ENCODE data around the gene GJC2. TPM values are rescaled to one million over a fixed set of nuclear protein-coding genes. Genes with fewer than 3 reads are reported as not detected.

The GJC2 gene
- total RNA-seq, 1 experiment from 2014 or later = 1.2 TPM

GRCh38 chr1:228131766-228132165 is 18.0 kb upstream of the GJC2 start:
- no TSS peak for BruUV-seq (replicated peaks)
- Histone ChIP-seq H3K36me3 (ENCODE audit: low read depth, low read length) (no peaks in the 10 kb centered on the region), H3K4me2 (ENCODE audit: low read length) (peak overlapping the region; percentile 82), H3K79me2 (ENCODE audit: low read length) (no peaks in the 10 kb centered on the region), H2AFZ (ENCODE audit: low read length) (peak overlapping the region; percentile 8), H3K9ac (ENCODE audit: low read length) (0 out of 2 replicates have a peak overlapping the region, but pooled peaks have one; percentile 5), H3K4me3 (ENCODE audit: low read length) (peak overlapping the region; percentile 65), H3K4me1 (ENCODE audit: insufficient read depth, low read length) (peaks cover 12% of the 10 kb centered on the region), H3K27ac (ENCODE audit: low read length) (peak overlapping the region; percentile 54), H3K9me2 (replicated peaks; ENCODE audit: low read length) (no peaks in the 10 kb centered on the region), H3F3A (ENCODE audit: low read length, unreplicated experiment) (peaks cover 5% of the 10 kb centered on the region), H3K27me3 (ENCODE audit: low read length) (no peaks in the 10 kb centered on the region), H4K20me1 (ENCODE audit: low read length) (no peaks in the 10 kb centered on the region), H3K9me3 (ENCODE audit: low read length) (no peaks in the 10 kb centered on the region)
- POLR2A ChIA-PET (ENCODE audit: unreplicated experiment) = no interaction called here
- DNase-seq (peak; percentile 58), ATAC-seq (no peak)
- intact Hi-C loops (cut with micrococcal nuclease) = loop anchor here (1.0 kb wide), 6 partner anchors 8 to 384 kb away; no protein-coding TSS in a partner anchor
- TF ChIP-seq EZH2 (IDR thresholded peaks at IDR 0.05; ENCODE audit: low read length, unreplicated experiment) (no peak), CTCF (conservative IDR thresholded peaks at IDR 0.05; ENCODE audit: low read depth, low read length) (no peak), EZH2phosphoT487 (IDR thresholded peaks at IDR 0.05; ENCODE audit: borderline replicate concordance, low read length) (no peak)
- CTCF ChIA-PET = interaction anchor here (1.6 to 1.9 kb wide), 2 partner anchors 35 to 132 kb away, joined by 16 to 29 read pairs; partner anchors contain the start of gene IBA57

GRCh38 chr1:228134591-228134990 is 15.1 kb upstream of the GJC2 start:
- intact Hi-C loops (cut with micrococcal nuclease) = no loop called here
- Histone ChIP-seq H3K27me3 (ENCODE audit: low read length) (no peaks in the 10 kb centered on the region), H3K9ac (ENCODE audit: low read length) (no peak overlapping the region), H3K79me2 (ENCODE audit: low read length) (no peaks in the 10 kb centered on the region), H3F3A (ENCODE audit: low read length, unreplicated experiment) (peaks cover 5% of the 10 kb centered on the region), H3K27ac (ENCODE audit: low read length) (no peak overlapping the region), H3K4me3 (ENCODE audit: low read length) (no peak overlapping the region), H3K9me2 (replicated peaks; ENCODE audit: low read length) (no peaks in the 10 kb centered on the region), H4K20me1 (ENCODE audit: low read length) (no peaks in the 10 kb centered on the region), H3K9me3 (ENCODE audit: low read length) (no peaks in the 10 kb centered on the region), H2AFZ (ENCODE audit: low read length) (no peak overlapping the region), H3K4me2 (ENCODE audit: low read length) (no peak overlapping the region), H3K4me1 (ENCODE audit: insufficient read depth, low read length) (peaks cover 12% of the 10 kb centered on the region), H3K36me3 (ENCODE audit: low read depth, low read length) (no peaks in the 10 kb centered on the region)
- POLR2A ChIA-PET (ENCODE audit: unreplicated experiment) = no interaction called here
- CTCF ChIA-PET = no interaction called here
- ATAC-seq (no peak), DNase-seq (no peak)
- TF ChIP-seq EZH2 (IDR thresholded peaks at IDR 0.05; ENCODE audit: low read length, unreplicated experiment) = no peak
- TF ChIP-seq EZH2phosphoT487 (IDR thresholded peaks at IDR 0.05; ENCODE audit: borderline replicate concordance, low read length) = no peak
- no peak for TF ChIP-seq CTCF (conservative IDR thresholded peaks at IDR 0.05; ENCODE audit: low read depth, low read length)
- BruUV-seq (replicated peaks) = no TSS peak

GRCh38 chr1:228136901-228137300 is 12.8 kb upstream of the GJC2 start:
- Histone ChIP-seq H3K4me1 (ENCODE audit: insufficient read depth, low read length) (peaks cover 11% of the 10 kb centered on the region), H3K79me2 (ENCODE audit: low read length) (peaks cover 18% of the 10 kb centered on the region), H3K9me2 (replicated peaks; ENCODE audit: low read length) (no peaks in the 10 kb centered on the region), H3K27ac (ENCODE audit: low read length) (no peak overlapping the region), H3F3A (ENCODE audit: low read length, unreplicated experiment) (no peaks in the 10 kb centered on the region), H2AFZ (ENCODE audit: low read length) (no peak overlapping the region), H3K9me3 (ENCODE audit: low read length) (no peaks in the 10 kb centered on the region), H3K36me3 (ENCODE audit: low read depth, low read length) (no peaks in the 10 kb centered on the region), H4K20me1 (ENCODE audit: low read length) (peaks cover 10% of the 10 kb centered on the region), H3K27me3 (ENCODE audit: low read length) (no peaks in the 10 kb centered on the region), H3K4me2 (ENCODE audit: low read length) (no peak overlapping the region), H3K9ac (ENCODE audit: low read length) (no peak overlapping the region), H3K4me3 (ENCODE audit: low read length) (no peak overlapping the region)
- no TSS peak for BruUV-seq (replicated peaks)
- no peak for ATAC-seq
- POLR2A ChIA-PET (ENCODE audit: unreplicated experiment) = interaction anchor here (0.6 kb wide), 1 partner anchor 29 kb away, joined by 11 read pairs; the partner anchor contains the start of gene IBA57
- CTCF ChIA-PET = no interaction called here
- TF ChIP-seq CTCF (conservative IDR thresholded peaks at IDR 0.05; ENCODE audit: low read depth, low read length) (no peak), EZH2 (IDR thresholded peaks at IDR 0.05; ENCODE audit: low read length, unreplicated experiment) (no peak), EZH2phosphoT487 (IDR thresholded peaks at IDR 0.05; ENCODE audit: borderline replicate concordance, low read length) (no peak)
- DNase-seq = peak; percentile 44
- intact Hi-C loops (cut with micrococcal nuclease) = no loop called here
